Activated naive CD4-positive, alpha-beta T cell treated with anti-CD3 and anti-CD28 coated beads, Interleukin-2, amount 50 U/mL, for 24 hours (primary cell): Measurements from ENCODE around the gene VEPH1.

Source experiments
- H3K27ac Mint-ChIP-seq: one replicate; pipeline ENCODE4 v1.8.0; 2021; ENCODE audit warnings: mild to moderate bottlenecking, mixed read lengths
- H3K27me3 Mint-ChIP-seq: one replicate; pipeline ENCODE4 v1.8.0; 2021; ENCODE audit warnings: mixed read lengths
- H3K36me3 Mint-ChIP-seq: one replicate; pipeline ENCODE4 v1.8.0; 2021; ENCODE audit warnings: mixed read lengths
- H3K4me1 Mint-ChIP-seq: one replicate; pipeline ENCODE4 v1.8.0; 2021; ENCODE audit warnings: mixed read lengths
- H3K4me3 Mint-ChIP-seq: one replicate; pipeline ENCODE4 v1.8.0; 2021; ENCODE audit warnings: mild to moderate bottlenecking, mixed read lengths
- H3K9me3 Mint-ChIP-seq: one replicate; pipeline ENCODE4 v1.8.0; 2021; ENCODE audit warnings: mixed read lengths

Gene VEPH1

GRCh38 chr3:157311633-157312375 lies 191.4 kb downstream of the VEPH1 start:
- Mint-ChIP-seq H3K4me1 (no peaks in the 10 kb centered on the region), H3K27me3 (no peaks in the 10 kb centered on the region), H3K4me3 (no peak overlapping the region), H3K27ac (no peak overlapping the region), H3K36me3 (no peaks in the 10 kb centered on the region), H3K9me3 (no peaks in the 10 kb centered on the region)

- no peak overlapping the region for H3K27ac Mint-ChIP-seq
- H3K9me3 Mint-ChIP-seq = no peaks in the 10 kb centered on the region
- H3K27me3 Mint-ChIP-seq = no peaks in the 10 kb centered on the region
- no peaks in the 10 kb centered on the region for H3K4me1 Mint-ChIP-seq
- H3K36me3 Mint-ChIP-seq = no peaks in the 10 kb centered on the region
- no peak overlapping the region for H3K4me3 Mint-ChIP-seq
These were observed 192.7 kb downstream of the VEPH1 start for GRCh38 chr3:157310329-157311052.

- Mint-ChIP-seq H3K27ac (no peak overlapping the region), H3K36me3 (no peaks in the 10 kb centered on the region)
These were observed 196.7 kb downstream of the VEPH1 start for GRCh38 chr3:157306502-157306901.

GRCh38 chr3:157305392-157305791 lies 197.8 kb downstream of the VEPH1 start:
- no peak overlapping the region for H3K27ac Mint-ChIP-seq
- no peaks in the 10 kb centered on the region for H3K27me3 Mint-ChIP-seq
- no peak overlapping the region for H3K4me3 Mint-ChIP-seq
- H3K4me1 Mint-ChIP-seq = no peaks in the 10 kb centered on the region
- H3K9me3 Mint-ChIP-seq = no peaks in the 10 kb centered on the region
- no peaks in the 10 kb centered on the region for H3K36me3 Mint-ChIP-seq

More at GRCh38 chr3:157306502-157306901, 196.7 kb downstream of the VEPH1 start:
- H3K9me3 Mint-ChIP-seq = no peaks in the 10 kb centered on the region
- no peaks in the 10 kb centered on the region for H3K27me3 Mint-ChIP-seq
- no peaks in the 10 kb centered on the region for H3K4me1 Mint-ChIP-seq
- H3K4me3 Mint-ChIP-seq = no peak overlapping the region

GRCh38 chr3:157301755-157302154 lies 201.5 kb downstream of the VEPH1 start:
- H3K27ac Mint-ChIP-seq = no peak overlapping the region
- no peaks in the 10 kb centered on the region for H3K36me3 Mint-ChIP-seq
- H3K4me1 Mint-ChIP-seq = no peaks in the 10 kb centered on the region

GRCh38 chr3:157300981-157301663 lies 202.1 kb downstream of the VEPH1 start:
- H3K36me3 Mint-ChIP-seq = no peaks in the 10 kb centered on the region
- H3K4me1 Mint-ChIP-seq = no peaks in the 10 kb centered on the region
- no peak overlapping the region for H3K27ac Mint-ChIP-seq
- H3K9me3 Mint-ChIP-seq = no peaks in the 10 kb centered on the region
- H3K4me3 Mint-ChIP-seq = no peak overlapping the region
- no peaks in the 10 kb centered on the region for H3K27me3 Mint-ChIP-seq

More at GRCh38 chr3:157301755-157302154, 201.5 kb downstream of the VEPH1 start:
- H3K4me3 Mint-ChIP-seq = no peak overlapping the region
- H3K27me3 Mint-ChIP-seq = no peaks in the 10 kb centered on the region
- H3K9me3 Mint-ChIP-seq = no peaks in the 10 kb centered on the region

GRCh38 chr3:157300094-157300493 lies 203.1 kb downstream of the VEPH1 start:
- Mint-ChIP-seq H3K36me3 (no peaks in the 10 kb centered on the region), H3K27ac (no peak overlapping the region), H3K4me1 (no peaks in the 10 kb centered on the region), H3K27me3 (no peaks in the 10 kb centered on the region), H3K9me3 (no peaks in the 10 kb centered on the region), H3K4me3 (no peak overlapping the region)

- Mint-ChIP-seq H3K9me3 (no peaks in the 10 kb centered on the region), H3K27me3 (no peaks in the 10 kb centered on the region), H3K27ac (no peak overlapping the region), H3K36me3 (no peaks in the 10 kb centered on the region), H3K4me3 (no peak overlapping the region), H3K4me1 (peaks cover 3% of the 10 kb centered on the region)
These were observed 205.8 kb downstream of the VEPH1 start for GRCh38 chr3:157297328-157297915.

- H3K27ac Mint-ChIP-seq = no peak overlapping the region
- no peaks in the 10 kb centered on the region for H3K27me3 Mint-ChIP-seq
- no peak overlapping the region for H3K4me3 Mint-ChIP-seq
- no peaks in the 10 kb centered on the region for H3K36me3 Mint-ChIP-seq
- peaks cover 3% of the 10 kb centered on the region for H3K4me1 Mint-ChIP-seq
- H3K9me3 Mint-ChIP-seq = no peaks in the 10 kb centered on the region
These were observed 208.3 kb downstream of the VEPH1 start for GRCh38 chr3:157294953-157295352.

GRCh38 chr3:157294491-157294890 lies 208.7 kb downstream of the VEPH1 start:
- no peaks in the 10 kb centered on the region for H3K36me3 Mint-ChIP-seq
- peaks cover 3% of the 10 kb centered on the region for H3K4me1 Mint-ChIP-seq
- H3K27me3 Mint-ChIP-seq = no peaks in the 10 kb centered on the region
- H3K9me3 Mint-ChIP-seq = no peaks in the 10 kb centered on the region
- no peak overlapping the region for H3K4me3 Mint-ChIP-seq
- no peak overlapping the region for H3K27ac Mint-ChIP-seq

GRCh38 chr3:157290766-157291165 lies 212.4 kb downstream of the VEPH1 start:
- Mint-ChIP-seq H3K36me3 (peaks cover 2% of the 10 kb centered on the region), H3K9me3 (no peaks in the 10 kb centered on the region), H3K4me3 (no peak overlapping the region), H3K4me1 (peaks cover 3% of the 10 kb centered on the region), H3K27me3 (no peaks in the 10 kb centered on the region), H3K27ac (no peak overlapping the region)

GRCh38 chr3:157285966-157286365 lies 217.2 kb downstream of the VEPH1 start:
- Mint-ChIP-seq H3K9me3 (no peaks in the 10 kb centered on the region), H3K36me3 (peaks cover 2% of the 10 kb centered on the region), H3K4me1 (peaks cover 7% of the 10 kb centered on the region), H3K27ac (no peak overlapping the region), H3K4me3 (no peak overlapping the region), H3K27me3 (no peaks in the 10 kb centered on the region)

GRCh38 chr3:157285141-157285540 lies 218.1 kb downstream of the VEPH1 start:
- Mint-ChIP-seq H3K27me3 (no peaks in the 10 kb centered on the region), H3K27ac (no peak overlapping the region)

GRCh38 chr3:157284688-157285087 lies 218.5 kb downstream of the VEPH1 start:
- Mint-ChIP-seq H3K36me3 (peaks cover 2% of the 10 kb centered on the region), H3K4me1 (peaks cover 7% of the 10 kb centered on the region), H3K4me3 (no peak overlapping the region), H3K9me3 (no peaks in the 10 kb centered on the region), H3K27me3 (no peaks in the 10 kb centered on the region), H3K27ac (no peak overlapping the region)

More at GRCh38 chr3:157285141-157285540, 218.1 kb downstream of the VEPH1 start:
- H3K4me1 Mint-ChIP-seq = peaks cover 7% of the 10 kb centered on the region
- no peak overlapping the region for H3K4me3 Mint-ChIP-seq
- no peaks in the 10 kb centered on the region for H3K9me3 Mint-ChIP-seq
- peaks cover 2% of the 10 kb centered on the region for H3K36me3 Mint-ChIP-seq

- H3K9me3 Mint-ChIP-seq = no peaks in the 10 kb centered on the region
- peaks cover 7% of the 10 kb centered on the region for H3K4me1 Mint-ChIP-seq
- peak overlapping the region; percentile 19 for H3K27ac Mint-ChIP-seq
- H3K36me3 Mint-ChIP-seq = peaks cover 2% of the 10 kb centered on the region
- no peaks in the 10 kb centered on the region for H3K27me3 Mint-ChIP-seq
- H3K4me3 Mint-ChIP-seq = no peak overlapping the region
These were observed 220.7 kb downstream of the VEPH1 start for GRCh38 chr3:157282261-157283191.
